Loucy (cell line): ENCODE data around the gene CTSH.

Experiments
- CTCF ChIP-seq: fragments of 200-600 bp; sonication (generic); conservative IDR thresholded peaks from 2 replicates; pipeline ENCODE4 v1.5.1; 2014; ENCODE audit warnings: mild to moderate bottlenecking, antibody characterized with exemption, low read length
- EZH2phosphoT487 ChIP-seq: fragments of 200-600 bp; IDR thresholded peaks from 2 replicates; pipeline ENCODE4 v1.6.1; 2018; ENCODE audit warnings: antibody characterized with exemption, mild to moderate bottlenecking, moderate library complexity, borderline replicate concordance

DNA sequence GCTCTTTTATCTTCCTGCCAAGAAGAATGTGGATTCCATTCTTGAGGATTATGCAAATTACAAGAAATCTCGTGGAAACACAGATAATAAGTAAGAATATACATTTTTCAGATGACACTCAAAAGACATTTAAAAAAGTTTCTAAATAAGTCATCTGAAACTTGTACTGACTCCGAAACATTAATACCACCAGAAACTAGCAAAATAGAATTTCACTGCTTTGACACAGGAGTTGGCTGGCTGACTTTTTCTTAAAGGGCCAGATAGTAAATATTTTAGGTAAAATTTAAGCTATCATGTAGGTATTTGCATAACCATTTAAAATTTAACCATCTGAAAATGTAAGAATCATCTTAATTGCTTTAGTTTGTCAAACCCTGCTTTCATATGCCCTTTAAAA, 51.3 kb downstream of the CTSH start:
- TF ChIP-seq CTCF: no peak
- TF ChIP-seq EZH2phosphoT487: no peak
